T-cell (primary cell): ENCODE measurements around the gene OR8G1. TPM values are rescaled to one million over a fixed set of nuclear protein-coding genes. Genes with fewer than 3 reads are reported as not detected.

Experiments
- ATAC-seq, 4 experiments: fragments of 200-7000 bp in 3 of 4; fragments of 150-1000 bp in 1 of 4; cut with Tn5 transposase; replicated peaks in 1 of 4; 1 replicate in 3 of 4; 2 replicates in 1 of 4; pipeline ENCODE4 v1.10.0; 2021; ENCODE audit warnings: moderate library complexity in 3 of 4, mild to moderate bottlenecking in 2 of 4, moderate number of reproducible peaks in 1 of 4
- CTCF ChIA-PET, 2 donors: fragments of 300-600 bp; sonication (Branson Sonifier 250); formaldehyde crosslinking; loops; one replicate each; lab custom pipeline; 2022; ENCODE audit warnings: antibody characterized with exemption in 2 of 2; lab: Charles Lee
- POLR2A ChIA-PET, 2 donors: fragments of 300-600 bp; sonication (Branson Sonifier 250); formaldehyde crosslinking; loops; one replicate each; lab custom pipeline; 2022; ENCODE audit warnings: antibody characterized with exemption in 2 of 2; lab: Charles Lee
- DNase-seq, 35 experiments: peaks; one replicate each; pipeline versions ENCODE4 v3.0.0 to v3.0.0-alpha.2; 2013 to 2023
- H3K27ac ChIP-seq: one replicate; pipeline ENCODE4 v1.5.1; 2013; ENCODE audit warnings: low read length
- H3K27me3 ChIP-seq, 2 experiments: replicated peaks in 1 of 2; 1 replicate in 1 of 2; 2 replicates in 1 of 2; pipeline versions ENCODE4 v1.6.1 to v1.7.0; 2013; ENCODE audit warnings: low read length in 1 of 2, mixed read lengths in 1 of 2; ENCODE audit not compliant: control insufficient read depth in 2 of 2, insufficient read depth in 2 of 2; ENCODE audit errors: extremely low read depth in 1 of 2
- H3K36me3 ChIP-seq, 2 donors: 1 replicate in 1 of 2; 2 replicates in 1 of 2; pipeline versions ENCODE4 v1.6.1 to v1.7.0; 2013; ENCODE audit warnings: low read length in 1 of 2; ENCODE audit not compliant: control insufficient read depth in 2 of 2, insufficient read depth in 1 of 2; ENCODE audit errors: extremely low read depth in 1 of 2
- H3K4me1 ChIP-seq, 2 experiments: 1 replicate in 1 of 2; 2 replicates in 1 of 2; pipeline versions ENCODE4 v1.6.1 to v1.7.0; 2013; ENCODE audit warnings: low read length in 2 of 2, mixed read lengths in 1 of 2; ENCODE audit not compliant: insufficient read depth in 2 of 2, control insufficient read depth in 1 of 2; ENCODE audit errors: extremely low read depth in 1 of 2
- H3K4me3 ChIP-seq, 2 donors: 1 replicate in 1 of 2; 2 replicates in 1 of 2; pipeline versions ENCODE4 v1.5.1 to v1.7.0; 2013; ENCODE audit warnings: mild to moderate bottlenecking in 2 of 2, low read length in 1 of 2, moderate library complexity in 1 of 2; ENCODE audit not compliant: control insufficient read depth in 1 of 2; ENCODE audit errors: extremely low read depth in 1 of 2
- H3K9me3 ChIP-seq: 2 replicates; pipeline ENCODE4 v1.7.0; 2013
- H3K27ac Mint-ChIP-seq, 2 donors: one replicate each; pipeline ENCODE4 v1.8.0; 2020 to 2021; ENCODE audit warnings: mild to moderate bottlenecking in 2 of 2, mixed read lengths in 2 of 2
- H3K27me3 Mint-ChIP-seq, 2 donors: one replicate each; pipeline ENCODE4 v1.8.0; 2021 to 2022; ENCODE audit warnings: mixed read lengths in 2 of 2
- H3K36me3 Mint-ChIP-seq: one replicate; pipeline ENCODE4 v1.8.0; 2021; ENCODE audit warnings: mixed read lengths
- H3K4me1 Mint-ChIP-seq, 3 donors: one replicate each; pipeline ENCODE4 v1.8.0; 2020 to 2022; ENCODE audit warnings: mixed read lengths in 3 of 3, mild to moderate bottlenecking in 1 of 3
- H3K4me3 Mint-ChIP-seq, 3 donors: one replicate each; pipeline ENCODE4 v1.8.0; 2020 to 2022; ENCODE audit warnings: mild to moderate bottlenecking in 3 of 3, mixed read lengths in 3 of 3, moderate library complexity in 3 of 3
- H3K9me3 Mint-ChIP-seq, 3 donors: one replicate each; pipeline ENCODE4 v1.8.0; 2020 to 2022; ENCODE audit warnings: mixed read lengths in 3 of 3
- WGBS: methylation state at CpG from one replicate; pipeline ENCODE4 v1.1.5; 2013; ENCODE audit warnings: missing lambda C conversion rate; ENCODE audit not compliant: insufficient coverage; 5-methylcytosine and 5-hydroxymethylcytosine counted together
- total RNA-seq, 35 experiments: library from RNA in 6 of 35; stranded (reverse) in 6 of 35; fragments of 120-200 nt in 1 of 35; gene quantifications; one replicate each; pipeline versions ENCODE4 v1.2.1 to v1.2.4 and lab custom pipeline; 2013 to 2026

OR8G1 gene
- total RNA-seq, 5 donors from 2014 or later (not counting 1 experiment from before 2014, with no cell fraction given), result not detected

DNA sequence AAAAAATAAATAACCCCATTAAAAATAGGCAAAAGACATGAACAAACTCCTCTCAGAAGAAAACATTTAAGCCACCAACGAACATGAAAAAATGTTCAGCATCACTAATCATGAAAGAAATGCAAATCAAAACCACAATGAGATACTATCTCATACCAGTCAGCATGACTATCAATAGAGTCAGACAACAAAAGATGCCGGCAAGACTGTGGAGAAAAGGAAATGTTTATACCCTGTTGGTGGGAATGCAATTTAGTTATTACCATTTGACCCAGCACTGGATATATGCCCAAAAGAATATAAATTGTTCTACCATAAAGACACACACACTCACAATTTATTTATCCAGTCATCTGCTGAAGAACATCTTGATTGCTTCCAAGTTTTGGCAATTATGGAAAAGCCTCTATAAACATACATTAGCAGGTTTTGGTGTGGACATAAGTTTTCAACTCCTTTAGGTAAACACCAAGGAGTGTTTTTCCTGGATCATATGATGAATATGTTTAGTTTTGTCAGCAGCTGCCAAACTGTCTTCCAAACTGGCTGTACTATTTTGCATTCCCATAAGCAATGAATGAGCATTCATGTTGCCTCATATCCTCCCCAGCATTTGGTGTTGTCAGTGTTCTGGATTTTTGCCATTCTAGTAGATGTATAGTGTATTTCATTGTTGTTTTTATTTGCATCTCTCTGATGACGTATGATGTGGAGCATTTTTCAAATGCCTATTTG, 44.9 kb downstream of the OR8G1 start:
- Mint-ChIP-seq H3K27ac (no peak overlapping the region), H3K4me3 (no peak overlapping the region), H3K9me3 (peaks cover 10 to 20% (median 10%) of the 10 kb centered on the region in 3 donors), H3K36me3 (no peaks in the 10 kb centered on the region), H3K27me3 (no peaks in the 10 kb centered on the region), H3K4me1 (no peaks in the 10 kb centered on the region)
- Histone ChIP-seq H3K4me3 (no peak overlapping the region), H3K27me3 (no peaks in the 10 kb centered on the region), H3K4me1 (no peaks in the 10 kb centered on the region), H3K9me3 (no peaks in the 10 kb centered on the region), H3K27ac (no peak overlapping the region), H3K36me3 (no peaks in the 10 kb centered on the region)
- DNase-seq, result no peak
- no CpG with 5 or more reads among the region's 3 CpGs for WGBS
- CTCF ChIA-PET, result no interaction called here
- POLR2A ChIA-PET, result no interaction called here
- no peak for ATAC-seq

DNA sequence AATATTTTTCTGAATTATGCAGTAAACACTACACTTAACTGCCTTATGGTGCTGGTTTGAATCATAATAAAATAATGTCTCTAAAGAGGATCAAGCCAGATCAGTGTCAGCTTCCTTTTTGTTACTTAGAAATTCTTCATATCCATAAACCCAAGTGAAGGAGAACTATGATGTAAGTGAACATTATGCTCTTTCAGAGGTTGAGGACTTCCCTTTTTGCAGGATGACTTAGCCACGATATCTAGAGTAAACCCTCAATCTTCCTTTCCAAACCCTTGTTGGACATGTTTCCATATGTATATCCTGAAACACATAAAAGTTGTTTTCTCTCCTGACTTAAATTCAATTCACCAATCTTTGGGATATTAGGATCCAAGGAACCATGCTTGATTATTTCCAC, 53.8 kb downstream of the OR8G1 start:
- WGBS, result no CpG with 5 or more reads among the region's 1 CpG
- no peaks in the 10 kb centered on the region for H3K9me3 ChIP-seq
- no peak overlapping the region for H3K4me3 ChIP-seq
- no peaks in the 10 kb centered on the region for H3K36me3 Mint-ChIP-seq
- H3K4me1 ChIP-seq, result no peaks in the 10 kb centered on the region
- no peaks in the 10 kb centered on the region for H3K4me1 Mint-ChIP-seq
- H3K27me3 ChIP-seq, result no peaks in the 10 kb centered on the region
- no peak overlapping the region for H3K27ac ChIP-seq
- peaks cover 2 to 3% (median 2%) of the 10 kb centered on the region in 3 donors for H3K9me3 Mint-ChIP-seq
- POLR2A ChIA-PET, result no interaction called here
- ATAC-seq, result no peak
- DNase-seq, result no peak
- no peak overlapping the region for H3K4me3 Mint-ChIP-seq
- H3K27ac Mint-ChIP-seq, result no peak overlapping the region
- H3K36me3 ChIP-seq, result no peaks in the 10 kb centered on the region
- CTCF ChIA-PET, result no interaction called here
- no peaks in the 10 kb centered on the region for H3K27me3 Mint-ChIP-seq

DNA sequence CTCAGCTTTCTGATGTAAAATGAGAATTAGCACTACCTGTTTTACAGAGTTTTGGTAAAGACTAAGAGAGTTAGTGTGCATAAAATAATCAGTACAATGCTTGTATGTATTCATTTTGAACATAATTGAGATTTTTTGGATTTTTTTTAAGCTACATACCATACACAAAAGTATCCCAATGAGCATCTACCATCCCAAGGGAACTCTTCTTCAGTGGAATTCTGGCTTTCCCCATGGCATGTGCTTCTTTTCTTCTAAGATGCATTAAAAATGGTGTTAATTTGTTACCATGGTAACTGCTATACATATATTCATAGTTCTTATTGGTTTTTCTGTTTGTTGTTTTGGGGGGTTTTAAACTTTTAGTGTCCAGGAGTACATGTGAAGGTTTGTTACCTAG, 55.1 kb downstream of the OR8G1 start:
- no peaks in the 10 kb centered on the region for H3K27me3 Mint-ChIP-seq
- DNase-seq (no peak), ATAC-seq (no peak)
- no peaks in the 10 kb centered on the region for H3K36me3 Mint-ChIP-seq
- H3K27ac Mint-ChIP-seq, result no peak overlapping the region
- H3K4me1 Mint-ChIP-seq, result no peaks in the 10 kb centered on the region
- POLR2A ChIA-PET, result no interaction called here
- no peak overlapping the region for H3K27ac ChIP-seq
- no peaks in the 10 kb centered on the region for H3K36me3 ChIP-seq
- H3K4me3 ChIP-seq, result no peak overlapping the region
- no peaks in the 10 kb centered on the region for H3K27me3 ChIP-seq
- peaks cover 0 to 3% (median 3%) of the 10 kb centered on the region in 3 donors for H3K9me3 Mint-ChIP-seq
- no peaks in the 10 kb centered on the region for H3K9me3 ChIP-seq
- CTCF ChIA-PET, result no interaction called here
- no peaks in the 10 kb centered on the region for H3K4me1 ChIP-seq
- no peak overlapping the region for H3K4me3 Mint-ChIP-seq

DNA sequence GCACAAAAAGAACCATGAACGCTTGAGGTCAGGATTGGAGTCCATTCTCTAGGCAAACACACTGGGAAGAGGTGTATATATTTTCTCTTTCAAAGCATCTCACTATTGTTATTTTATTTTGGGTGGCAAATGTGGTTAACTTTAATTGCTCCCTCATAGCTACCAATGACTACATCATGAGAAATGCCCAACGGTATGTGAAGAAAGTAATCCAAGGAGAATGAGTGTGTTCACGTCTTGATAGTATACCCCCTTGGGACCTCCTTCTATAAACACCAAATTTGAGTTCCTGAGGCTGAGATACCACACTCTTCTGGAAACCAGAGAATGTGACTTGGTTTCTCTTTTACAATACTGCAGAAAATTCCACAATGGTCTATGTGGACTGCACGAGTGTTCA, 57.0 kb downstream of the OR8G1 start:
- POLR2A ChIA-PET, result interaction anchor here in 1 of 2 donors (0.6 kb wide), 1 partner anchor 233 kb away, joined by 3 read pairs; no protein-coding TSS in a partner anchor
- WGBS, result no CpG with 5 or more reads among the region's 4 CpGs
- H3K27me3 Mint-ChIP-seq, result no peaks in the 10 kb centered on the region

DNA sequence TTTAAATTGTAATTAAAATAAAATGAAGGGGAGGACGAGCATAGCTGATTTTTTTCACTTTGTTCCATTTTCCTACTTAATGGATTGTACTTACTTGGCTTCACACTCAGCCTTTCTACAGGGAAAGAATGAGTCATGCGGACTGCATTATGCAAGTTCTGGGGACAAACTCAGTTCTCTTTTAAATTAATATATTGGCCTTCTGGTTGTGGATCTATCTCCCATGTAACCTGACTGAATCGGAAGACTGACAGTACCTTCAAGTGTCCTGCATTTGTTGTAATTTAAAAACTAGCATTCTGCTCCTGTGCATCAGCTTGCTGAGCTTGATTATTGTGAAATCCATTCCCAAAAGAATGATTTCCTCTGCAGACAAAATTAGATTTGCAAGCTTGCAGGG, 60.7 kb downstream of the OR8G1 start:
- no peak overlapping the region for H3K27ac ChIP-seq
- H3K9me3 ChIP-seq, result no peaks in the 10 kb centered on the region
- no peak overlapping the region for H3K4me3 Mint-ChIP-seq
- no peaks in the 10 kb centered on the region for H3K4me1 ChIP-seq
- 100% methylated on average over 1 of the region's 3 CpGs for WGBS
- peaks cover 0 to under 1% of the 10 kb centered on the region in 2 donors for H3K27me3 Mint-ChIP-seq
- no peaks in the 10 kb centered on the region for H3K36me3 ChIP-seq
- H3K9me3 Mint-ChIP-seq, result peaks cover 0 to 3% (median 0%) of the 10 kb centered on the region in 3 donors
- no peak overlapping the region for H3K27ac Mint-ChIP-seq
- no peaks in the 10 kb centered on the region for H3K36me3 Mint-ChIP-seq
- ATAC-seq (no peak), DNase-seq (no peak)
- no peak overlapping the region for H3K4me3 ChIP-seq
- CTCF ChIA-PET, result no interaction called here
- H3K4me1 Mint-ChIP-seq, result no peaks in the 10 kb centered on the region
- POLR2A ChIA-PET, result no interaction called here
- no peaks in the 10 kb centered on the region for H3K27me3 ChIP-seq

More for the DNA sequence above, 57.0 kb downstream of the OR8G1 start:
- no peak overlapping the region for H3K4me3 ChIP-seq
- DNase-seq, result no peak
- no peak for ATAC-seq
- H3K27ac ChIP-seq, result no peak overlapping the region
- H3K9me3 Mint-ChIP-seq, result peaks cover 0 to 3% (median 0%) of the 10 kb centered on the region in 3 donors
- H3K27me3 ChIP-seq, result no peaks in the 10 kb centered on the region
- no peak overlapping the region for H3K4me3 Mint-ChIP-seq
- H3K36me3 ChIP-seq, result no peaks in the 10 kb centered on the region
- CTCF ChIA-PET, result no interaction called here
- H3K4me1 ChIP-seq, result no peaks in the 10 kb centered on the region
- no peaks in the 10 kb centered on the region for H3K36me3 Mint-ChIP-seq
- no peak overlapping the region for H3K27ac Mint-ChIP-seq
- H3K9me3 ChIP-seq, result no peaks in the 10 kb centered on the region
- no peaks in the 10 kb centered on the region for H3K4me1 Mint-ChIP-seq

DNA sequence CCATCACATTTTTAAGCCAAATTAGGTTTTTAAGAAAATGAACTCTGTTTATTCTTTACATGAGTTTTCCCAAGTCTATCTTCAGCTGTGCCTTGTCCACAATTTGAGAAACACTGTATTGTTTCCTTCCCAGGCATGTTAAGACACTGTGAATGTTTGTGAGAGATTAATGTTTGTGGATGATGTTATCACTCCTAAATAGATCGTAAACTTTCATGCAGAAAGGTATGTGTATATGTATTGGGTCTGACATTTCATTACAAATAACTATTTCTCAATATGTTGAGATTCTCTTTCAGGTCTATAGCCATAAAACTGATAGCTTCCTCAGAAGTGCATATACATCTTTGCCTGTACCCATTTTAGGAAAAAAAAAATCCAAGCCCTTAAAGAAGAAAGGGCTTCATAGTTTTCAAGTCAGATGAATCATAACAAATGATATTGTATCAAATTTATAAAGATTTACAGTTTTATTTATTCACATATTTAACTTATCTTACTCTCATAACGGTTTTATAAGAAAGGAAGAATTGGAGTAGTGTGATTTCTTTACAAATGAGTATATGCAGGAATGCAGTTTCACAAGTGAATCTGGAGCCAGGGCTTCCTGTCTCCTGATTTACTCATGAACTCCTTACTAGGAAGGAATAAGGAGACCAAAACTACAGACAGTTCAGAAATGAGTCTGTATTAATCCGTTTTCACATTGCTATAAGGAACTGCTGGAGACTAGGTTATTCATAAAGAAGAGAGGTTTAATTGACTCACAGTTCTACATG, 61.6 kb downstream of the OR8G1 start:
- H3K4me1 Mint-ChIP-seq, result no peaks in the 10 kb centered on the region
- CTCF ChIA-PET, result interaction anchor here in 1 of 2 donors (0.5 kb wide), 1 partner anchor 40 kb away, joined by 3 read pairs; no protein-coding TSS in a partner anchor

More for the DNA sequence above, 61.6 kb downstream of the OR8G1 start:
- H3K27ac ChIP-seq, result no peak overlapping the region
- Mint-ChIP-seq H3K4me3 (no peak overlapping the region), H3K27me3 (peaks cover 0 to 9% of the 10 kb centered on the region in 2 donors), H3K36me3 (no peaks in the 10 kb centered on the region), H3K27ac (no peak overlapping the region), H3K9me3 (peaks cover 0 to 3% (median 0%) of the 10 kb centered on the region in 3 donors)
- no peaks in the 10 kb centered on the region for H3K27me3 ChIP-seq
- no peaks in the 10 kb centered on the region for H3K9me3 ChIP-seq
- ATAC-seq, result no peak
- POLR2A ChIA-PET, result no interaction called here
- DNase-seq, result no peak
- WGBS, result no CpG with 5 or more reads among the region's 3 CpGs
- H3K36me3 ChIP-seq, result no peaks in the 10 kb centered on the region
- H3K4me1 ChIP-seq, result no peaks in the 10 kb centered on the region
- H3K4me3 ChIP-seq, result no peak overlapping the region
